ENCODE measurements around the gene JMJD4.
A peak's percentile ranks its signal among the peaks of the same experiment; 100 is the strongest.

Gene JMJD4

GRCh38 chr1:227739636-227740035, 4.5 kb upstream of the JMJD4 start:
- no peak for ATAC-seq (ENCODE audit: insufficient read depth, low read depth)
- TF ChIP-seq CTCF (IDR thresholded peaks at IDR 0.05; ENCODE audit: borderline replicate concordance, extremely low read depth, low read length, poor library complexity, severe bottlenecking) (no peak), EZH2 (IDR thresholded peaks at IDR 0.05; ENCODE audit: borderline replicate concordance, low read depth, low read length, severe bottlenecking) (no peak)
- Histone ChIP-seq H3K4me3 (ENCODE audit: low read depth in 1 of 2, low read length in 2 of 2) (no peak overlapping the region), H3K9ac (ENCODE audit: low read depth, low read length) (no peak overlapping the region), H3K27ac (ENCODE audit: low read length) (no peak overlapping the region), H3K27me3 (ENCODE audit: insufficient read depth, low read length, poor library complexity) (no peaks in the 10 kb centered on the region), H3K4me2 (ENCODE audit: insufficient read depth, low read length) (no peak overlapping the region), H4K20me1 (ENCODE audit: insufficient read depth, low read length) (peaks cover 50% of the 10 kb centered on the region), H3K9me3 (ENCODE audit: insufficient read depth, low read length, severe bottlenecking) (no peaks in the 10 kb centered on the region), H2AFZ (ENCODE audit: low read depth, low read length) (no peak overlapping the region), H3K79me2 (ENCODE audit: insufficient read depth, low read length) (peaks cover 96% of the 10 kb centered on the region), H3K4me1 (ENCODE audit: insufficient read depth, low read length) (peaks cover 20% of the 10 kb centered on the region), H3K36me3 (ENCODE audit: insufficient read depth, low read length) (peaks cover 20% of the 10 kb centered on the region)
- no peak for DNase-seq

GRCh38 chr1:227738820-227739219, 3.7 kb upstream of the JMJD4 start:
- Histone ChIP-seq H3K4me3 (ENCODE audit: low read depth in 1 of 2, low read length in 2 of 2) (no peak overlapping the region), H3K9me3 (ENCODE audit: insufficient read depth, low read length, severe bottlenecking) (no peaks in the 10 kb centered on the region), H3K4me1 (ENCODE audit: insufficient read depth, low read length) (peaks cover 28% of the 10 kb centered on the region), H3K79me2 (ENCODE audit: insufficient read depth, low read length) (peaks cover 97% of the 10 kb centered on the region), H2AFZ (ENCODE audit: low read depth, low read length) (no peak overlapping the region), H3K36me3 (ENCODE audit: insufficient read depth, low read length) (peaks cover 22% of the 10 kb centered on the region), H4K20me1 (ENCODE audit: insufficient read depth, low read length) (peaks cover 52% of the 10 kb centered on the region), H3K9ac (ENCODE audit: low read depth, low read length) (no peak overlapping the region), H3K27me3 (ENCODE audit: insufficient read depth, low read length, poor library complexity) (no peaks in the 10 kb centered on the region), H3K27ac (ENCODE audit: low read length) (no peak overlapping the region), H3K4me2 (ENCODE audit: insufficient read depth, low read length) (no peak overlapping the region)
- ATAC-seq (ENCODE audit: insufficient read depth, low read depth) = no peak
- TF ChIP-seq EZH2 (IDR thresholded peaks at IDR 0.05; ENCODE audit: borderline replicate concordance, low read depth, low read length, severe bottlenecking) (no peak), CTCF (IDR thresholded peaks at IDR 0.05; ENCODE audit: borderline replicate concordance, extremely low read depth, low read length, poor library complexity, severe bottlenecking) (no peak)
- no peak for DNase-seq

- peak overlapping the region in 1 of 2 experiments; percentile 88; a peak in 2 of 4 replicates for H3K4me3 ChIP-seq (ENCODE audit: low read depth in 1 of 2, low read length in 2 of 2)
- H3K4me2 ChIP-seq (ENCODE audit: insufficient read depth, low read length) = peak overlapping the region; percentile 99
- peaks cover 55% of the 10 kb centered on the region for H4K20me1 ChIP-seq (ENCODE audit: insufficient read depth, low read length)
- no peaks in the 10 kb centered on the region for H3K27me3 ChIP-seq (ENCODE audit: insufficient read depth, low read length, poor library complexity)
- H3K79me2 ChIP-seq (ENCODE audit: insufficient read depth, low read length) = peaks cover 93% of the 10 kb centered on the region
- peak overlapping the region; percentile 28; the same call in 1 of the 2 replicates for H3K27ac ChIP-seq (ENCODE audit: low read length)
- TF ChIP-seq EZH2 (IDR thresholded peaks at IDR 0.05; ENCODE audit: borderline replicate concordance, low read depth, low read length, severe bottlenecking) = no peak
- H3K36me3 ChIP-seq (ENCODE audit: insufficient read depth, low read length) = peaks cover 37% of the 10 kb centered on the region
- no peak overlapping the region for H2AFZ ChIP-seq (ENCODE audit: low read depth, low read length)
- H3K9me3 ChIP-seq (ENCODE audit: insufficient read depth, low read length, severe bottlenecking) = no peaks in the 10 kb centered on the region
- DNase-seq (no peak), ATAC-seq (ENCODE audit: insufficient read depth, low read depth) (no peak)
- peaks cover 37% of the 10 kb centered on the region for H3K4me1 ChIP-seq (ENCODE audit: insufficient read depth, low read length)
- peak overlapping the region; percentile 3; the same call in 1 of the 2 replicates for H3K9ac ChIP-seq (ENCODE audit: low read depth, low read length)
Observed at GRCh38 chr1:227736814-227737432, 1.8 kb upstream of the JMJD4 start.

GRCh38 chr1:227735539-227736285, 610 bp upstream of the JMJD4 start:
- Histone ChIP-seq H4K20me1 (ENCODE audit: insufficient read depth, low read length) (peaks cover 58% of the 10 kb centered on the region), H3K27me3 (ENCODE audit: insufficient read depth, low read length, poor library complexity) (no peaks in the 10 kb centered on the region), H3K9me3 (ENCODE audit: insufficient read depth, low read length, severe bottlenecking) (no peaks in the 10 kb centered on the region), H3K4me3 (ENCODE audit: low read depth in 1 of 2, low read length in 2 of 2) (peak overlapping the region; percentile 88 to 95; a peak in 3 of 4 replicates), H3K36me3 (ENCODE audit: insufficient read depth, low read length) (peaks cover 49% of the 10 kb centered on the region), H3K4me1 (ENCODE audit: insufficient read depth, low read length) (peaks cover 37% of the 10 kb centered on the region), H2AFZ (ENCODE audit: low read depth, low read length) (peak overlapping the region; percentile 77), H3K27ac (ENCODE audit: low read length) (peak overlapping the region; percentile 76), H3K79me2 (ENCODE audit: insufficient read depth, low read length) (peaks cover 82% of the 10 kb centered on the region), H3K9ac (ENCODE audit: low read depth, low read length) (peak overlapping the region; percentile 96), H3K4me2 (ENCODE audit: insufficient read depth, low read length) (peak overlapping the region; percentile 99)
- ATAC-seq (ENCODE audit: insufficient read depth, low read depth) (peak; percentile 61), DNase-seq (no peak)
- TF ChIP-seq CTCF (IDR thresholded peaks at IDR 0.05; ENCODE audit: borderline replicate concordance, extremely low read depth, low read length, poor library complexity, severe bottlenecking) (no peak), EZH2 (IDR thresholded peaks at IDR 0.05; ENCODE audit: borderline replicate concordance, low read depth, low read length, severe bottlenecking) (no peak)

All from DND-41 (cell line).